ENCODE data around the gene RALGPS2.

RALGPS2 gene

DNA sequence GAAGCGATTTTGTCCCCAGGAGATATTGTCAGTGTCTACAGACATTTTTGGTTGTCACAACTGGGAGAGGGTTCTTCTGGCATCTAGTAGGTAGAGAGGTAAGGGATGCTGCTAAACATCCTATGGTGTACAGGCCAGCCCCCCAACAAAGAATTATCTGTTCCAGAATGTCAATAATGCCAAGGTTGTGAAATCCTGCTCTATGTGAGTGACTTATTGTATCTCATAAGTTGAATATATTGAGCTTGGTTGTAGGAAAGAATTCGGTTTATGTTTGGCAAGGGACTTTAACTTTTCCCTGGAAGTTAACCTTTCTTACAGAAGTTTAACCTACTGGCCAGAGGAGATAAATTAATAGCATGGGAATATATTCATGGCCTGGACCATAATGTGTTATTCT lies 198.5 kb downstream of the RALGPS2 start:
- Histone ChIP-seq H3K9me3 (ENCODE audit: control insufficient read depth, low read length) (no peaks in the 10 kb centered on the region), H3K36me3 (ENCODE audit: control insufficient read depth, insufficient read depth, low read length) (no peaks in the 10 kb centered on the region), H3K27me3 (ENCODE audit: control insufficient read depth, insufficient read depth, low read length) (no peaks in the 10 kb centered on the region), H3K4me2 (ENCODE audit: low read length) (no peak overlapping the region), H3K4me3 (ENCODE audit: low read depth, low read length) (no peak overlapping the region), H3K9ac (no peak overlapping the region), H3K79me2 (no peaks in the 10 kb centered on the region), H3K4me1 (no peaks in the 10 kb centered on the region), H2AFZ (no peak overlapping the region), H3K27ac (no peak overlapping the region)
- TF ChIP-seq, protein P1, sequence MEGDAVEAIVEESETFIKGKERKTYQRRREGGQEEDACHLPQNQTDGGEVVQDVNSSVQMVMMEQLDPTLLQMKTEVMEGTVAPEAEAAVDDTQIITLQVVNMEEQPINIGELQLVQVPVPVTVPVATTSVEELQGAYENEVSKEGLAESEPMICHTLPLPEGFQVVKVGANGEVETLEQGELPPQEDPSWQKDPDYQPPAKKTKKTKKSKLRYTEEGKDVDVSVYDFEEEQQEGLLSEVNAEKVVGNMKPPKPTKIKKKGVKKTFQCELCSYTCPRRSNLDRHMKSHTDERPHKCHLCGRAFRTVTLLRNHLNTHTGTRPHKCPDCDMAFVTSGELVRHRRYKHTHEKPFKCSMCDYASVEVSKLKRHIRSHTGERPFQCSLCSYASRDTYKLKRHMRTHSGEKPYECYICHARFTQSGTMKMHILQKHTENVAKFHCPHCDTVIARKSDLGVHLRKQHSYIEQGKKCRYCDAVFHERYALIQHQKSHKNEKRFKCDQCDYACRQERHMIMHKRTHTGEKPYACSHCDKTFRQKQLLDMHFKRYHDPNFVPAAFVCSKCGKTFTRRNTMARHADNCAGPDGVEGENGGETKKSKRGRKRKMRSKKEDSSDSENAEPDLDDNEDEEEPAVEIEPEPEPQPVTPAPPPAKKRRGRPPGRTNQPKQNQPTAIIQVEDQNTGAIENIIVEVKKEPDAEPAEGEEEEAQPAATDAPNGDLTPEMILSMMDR (IDR thresholded peaks at IDR 0.05) = no peak

DNA sequence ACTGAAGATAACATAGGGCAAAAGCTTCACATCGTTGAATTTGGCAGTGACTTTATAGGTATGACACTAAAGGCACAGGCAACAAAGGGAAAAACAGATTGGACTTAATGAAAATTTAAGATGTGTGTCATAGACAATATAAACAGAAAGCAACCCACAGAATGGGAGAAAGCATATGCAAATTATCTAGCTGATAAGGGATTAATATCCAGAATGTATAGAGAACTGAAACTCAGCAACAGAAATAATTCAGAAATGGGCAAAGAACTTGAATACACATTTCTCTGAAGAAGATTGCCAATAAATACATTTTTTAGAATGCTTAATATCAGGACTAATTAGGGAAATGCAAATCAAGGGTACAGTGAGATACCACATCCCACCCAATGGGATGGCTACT lies 201.0 kb downstream of the RALGPS2 start:
- Histone ChIP-seq H3K9ac (no peak overlapping the region), H2AFZ (no peak overlapping the region), H3K4me3 (ENCODE audit: low read depth, low read length) (no peak overlapping the region), H3K4me2 (ENCODE audit: low read length) (no peak overlapping the region), H3K27ac (no peak overlapping the region), H3K36me3 (ENCODE audit: control insufficient read depth, insufficient read depth, low read length) (no peaks in the 10 kb centered on the region), H3K4me1 (no peaks in the 10 kb centered on the region), H3K27me3 (ENCODE audit: control insufficient read depth, insufficient read depth, low read length) (no peaks in the 10 kb centered on the region), H3K79me2 (no peaks in the 10 kb centered on the region), H3K9me3 (ENCODE audit: control insufficient read depth, low read length) (no peaks in the 10 kb centered on the region)
- TF ChIP-seq, protein P1 (IDR thresholded peaks at IDR 0.05) = no peak

DNA sequence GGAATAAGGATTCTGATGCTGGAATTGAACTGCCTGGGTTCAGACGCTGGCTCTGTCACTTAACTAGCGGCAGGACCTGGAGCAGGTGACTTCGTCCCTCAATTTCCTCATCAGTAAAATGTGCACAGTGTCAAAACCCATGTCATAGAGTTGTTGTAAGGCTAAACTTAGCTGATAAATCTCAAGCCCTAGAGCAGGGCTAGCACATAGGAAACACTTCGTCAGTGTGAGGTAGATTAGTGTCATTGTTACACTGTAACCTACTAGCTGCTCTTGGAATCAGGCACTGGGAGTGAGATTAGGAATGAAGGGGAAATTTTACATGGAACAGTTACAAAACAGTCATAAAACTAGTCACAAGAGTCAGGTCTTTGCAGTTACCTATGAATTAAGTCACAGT lies 202.0 kb downstream of the RALGPS2 start:
- H3K9ac ChIP-seq = no peak overlapping the region
- no peak overlapping the region for H3K27ac ChIP-seq
- no peaks in the 10 kb centered on the region for H3K9me3 ChIP-seq (ENCODE audit: control insufficient read depth, low read length)
- no peak overlapping the region for H3K4me2 ChIP-seq (ENCODE audit: low read length)
- TF ChIP-seq, protein P1 (IDR thresholded peaks at IDR 0.05) = no peak
- no peaks in the 10 kb centered on the region for H3K79me2 ChIP-seq
- no peak overlapping the region for H2AFZ ChIP-seq
- no peaks in the 10 kb centered on the region for H3K4me1 ChIP-seq
- H3K36me3 ChIP-seq (ENCODE audit: control insufficient read depth, insufficient read depth, low read length) = no peaks in the 10 kb centered on the region
- H3K27me3 ChIP-seq (ENCODE audit: control insufficient read depth, insufficient read depth, low read length) = no peaks in the 10 kb centered on the region
- H3K4me3 ChIP-seq (ENCODE audit: low read depth, low read length) = no peak overlapping the region

DNA sequence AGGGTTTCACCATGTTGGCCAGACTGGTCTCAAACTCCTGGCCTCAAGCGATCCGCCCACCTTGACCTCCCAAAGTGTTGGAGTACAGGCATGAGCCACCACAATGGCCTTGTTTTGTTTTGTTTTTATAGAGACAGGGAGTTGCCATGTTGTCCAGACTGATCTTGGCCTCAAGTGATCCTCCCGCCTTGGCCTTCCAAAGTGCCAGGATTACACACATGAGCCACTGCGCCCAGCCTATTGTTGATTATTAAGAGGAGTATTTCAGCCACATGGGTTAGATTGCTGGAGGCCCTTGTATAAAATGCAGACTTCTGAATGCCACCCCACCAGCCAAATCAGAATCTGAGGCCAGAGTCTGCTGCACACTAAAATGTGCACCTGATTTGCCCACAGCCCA lies 203.0 kb downstream of the RALGPS2 start:
- no peak overlapping the region for H3K27ac ChIP-seq
- TF ChIP-seq, protein P1 (IDR thresholded peaks at IDR 0.05) = no peak

DNA sequence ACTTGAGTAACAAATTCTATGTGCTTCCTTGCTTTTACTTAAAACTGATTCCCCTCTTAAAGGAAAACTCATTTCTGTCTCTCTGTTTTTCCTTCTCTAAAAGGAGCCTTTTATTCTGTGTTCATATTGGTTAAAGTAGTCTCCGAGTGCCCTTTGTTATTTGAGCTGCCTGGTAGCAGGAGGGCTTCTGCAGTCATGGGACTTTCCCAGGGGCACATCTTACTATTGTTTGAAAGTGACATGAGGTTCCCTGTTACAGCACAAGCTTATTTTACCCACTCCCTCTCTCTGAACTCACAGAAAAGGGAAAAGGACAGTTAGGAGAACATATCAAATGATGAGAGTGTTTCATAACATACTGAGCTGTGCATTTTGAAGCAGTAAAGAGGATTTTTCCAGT lies 203.9 kb downstream of the RALGPS2 start:
- Histone ChIP-seq H2AFZ (no peak overlapping the region), H3K9me3 (ENCODE audit: control insufficient read depth, low read length) (no peaks in the 10 kb centered on the region), H3K36me3 (ENCODE audit: control insufficient read depth, insufficient read depth, low read length) (no peaks in the 10 kb centered on the region), H3K4me2 (ENCODE audit: low read length) (no peak overlapping the region), H3K4me1 (no peaks in the 10 kb centered on the region), H3K27me3 (ENCODE audit: control insufficient read depth, insufficient read depth, low read length) (no peaks in the 10 kb centered on the region), H3K27ac (no peak overlapping the region), H3K4me3 (ENCODE audit: low read depth, low read length) (no peak overlapping the region), H3K9ac (no peak overlapping the region), H3K79me2 (no peaks in the 10 kb centered on the region)
- TF ChIP-seq, protein P1 (IDR thresholded peaks at IDR 0.05) = no peak

More for the DNA sequence above, 203.0 kb downstream of the RALGPS2 start:
- H3K36me3 ChIP-seq (ENCODE audit: control insufficient read depth, insufficient read depth, low read length) = no peaks in the 10 kb centered on the region
- H3K27me3 ChIP-seq (ENCODE audit: control insufficient read depth, insufficient read depth, low read length) = no peaks in the 10 kb centered on the region
- no peaks in the 10 kb centered on the region for H3K9me3 ChIP-seq (ENCODE audit: control insufficient read depth, low read length)
- no peak overlapping the region for H3K4me2 ChIP-seq (ENCODE audit: low read length)
- H3K79me2 ChIP-seq = no peaks in the 10 kb centered on the region
- no peak overlapping the region for H3K9ac ChIP-seq
- no peak overlapping the region for H2AFZ ChIP-seq
- H3K4me1 ChIP-seq = no peaks in the 10 kb centered on the region
- no peak overlapping the region for H3K4me3 ChIP-seq (ENCODE audit: low read depth, low read length)

Data from parathyroid adenoma (tissue), 2 donors.